NCI-H510A (cell line): ENCODE results near the gene TRAF3.
"Not testable (repeated sequence)": the region's sequence is repeated elsewhere in the genome, so short reads cannot be mapped to it uniquely, and the experiment has no call there.

Experiments used
- DNase-seq: peaks from one replicate; lab custom pipeline; 2025; lab: John Stamatoyannopoulos, UW

Gene TRAF3

DNA sequence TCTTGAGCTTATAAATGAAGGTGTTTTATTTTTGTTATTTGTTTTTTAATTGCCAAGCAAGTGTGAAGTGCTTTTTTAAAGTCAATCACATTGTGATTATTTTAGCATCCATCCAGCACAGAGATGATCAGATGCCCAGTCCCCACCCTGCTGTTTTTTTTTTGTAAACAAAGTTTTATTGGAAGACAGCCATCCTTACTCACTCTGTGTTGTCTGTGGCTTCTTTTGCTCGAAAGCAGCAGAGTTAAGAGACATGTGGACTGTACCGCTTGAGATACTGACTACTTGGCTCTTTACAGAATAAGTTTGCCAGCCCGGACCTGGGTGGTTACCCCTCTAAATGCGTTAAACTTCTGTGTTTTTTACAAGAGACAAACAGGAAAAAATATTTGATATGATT, 114.3 kb downstream of the TRAF3 start:
- DNase-seq: no peak

DNA sequence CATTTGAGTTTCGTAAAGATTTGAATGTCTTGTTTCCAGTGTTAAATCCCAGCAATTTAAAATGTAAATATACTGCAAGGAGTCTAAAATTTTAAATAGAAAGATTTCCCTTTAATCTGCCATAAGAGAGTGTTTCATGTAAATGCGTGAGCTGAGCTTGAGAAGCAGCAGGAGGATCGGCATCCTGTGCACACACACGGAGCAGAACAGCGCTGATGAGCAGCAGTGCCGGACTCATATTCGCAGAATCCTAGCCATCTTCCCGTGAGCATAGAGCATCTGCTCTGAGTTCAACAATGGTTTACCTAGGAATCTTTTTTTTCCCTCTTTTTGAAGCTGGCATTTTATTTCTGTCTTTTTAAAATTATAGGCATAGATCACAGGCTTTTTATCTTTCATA, 115.4 kb downstream of the TRAF3 start:
- no peak for DNase-seq

DNA sequence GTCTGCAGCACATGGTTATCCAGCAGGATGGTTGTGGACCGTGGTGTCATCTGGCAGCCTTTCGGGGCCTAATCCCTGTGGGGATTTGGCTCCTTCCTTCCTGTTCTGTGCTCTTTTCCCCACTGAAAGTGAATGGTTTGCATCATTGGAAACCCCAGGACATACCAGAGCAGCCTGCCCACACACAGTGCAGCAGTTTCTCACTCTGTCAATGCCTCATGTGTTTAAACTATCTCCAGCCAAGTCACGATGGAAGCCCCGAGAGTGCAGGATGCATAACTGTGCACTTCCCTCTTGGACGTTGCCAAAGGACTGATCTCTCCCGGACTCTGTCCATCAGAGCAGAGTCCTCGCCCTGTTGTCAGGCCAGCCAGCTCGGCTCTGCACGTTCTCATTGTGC, 116.2 kb downstream of the TRAF3 start:
- no peak for DNase-seq

DNA sequence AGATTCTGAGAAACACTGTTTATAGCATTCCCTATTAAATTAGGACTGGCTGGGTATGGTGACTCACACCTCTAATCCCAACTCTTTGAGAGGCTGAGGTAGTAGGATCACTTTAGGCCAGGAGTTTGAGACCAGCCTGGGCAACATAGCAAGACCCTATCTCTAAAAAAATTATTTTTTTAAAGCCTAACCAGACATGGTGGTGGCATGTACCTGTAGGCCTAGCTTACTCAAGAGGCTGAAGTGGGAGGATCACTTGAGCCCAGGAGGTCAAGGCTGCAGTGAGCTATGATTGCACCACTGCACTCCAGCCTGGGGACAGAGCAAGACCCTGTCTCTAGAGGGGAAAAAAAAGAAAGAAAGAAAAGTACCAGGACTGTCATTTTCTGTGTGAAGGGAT, 119.5 kb downstream of the TRAF3 start:
- not testable (repeated sequence) for DNase-seq

DNA sequence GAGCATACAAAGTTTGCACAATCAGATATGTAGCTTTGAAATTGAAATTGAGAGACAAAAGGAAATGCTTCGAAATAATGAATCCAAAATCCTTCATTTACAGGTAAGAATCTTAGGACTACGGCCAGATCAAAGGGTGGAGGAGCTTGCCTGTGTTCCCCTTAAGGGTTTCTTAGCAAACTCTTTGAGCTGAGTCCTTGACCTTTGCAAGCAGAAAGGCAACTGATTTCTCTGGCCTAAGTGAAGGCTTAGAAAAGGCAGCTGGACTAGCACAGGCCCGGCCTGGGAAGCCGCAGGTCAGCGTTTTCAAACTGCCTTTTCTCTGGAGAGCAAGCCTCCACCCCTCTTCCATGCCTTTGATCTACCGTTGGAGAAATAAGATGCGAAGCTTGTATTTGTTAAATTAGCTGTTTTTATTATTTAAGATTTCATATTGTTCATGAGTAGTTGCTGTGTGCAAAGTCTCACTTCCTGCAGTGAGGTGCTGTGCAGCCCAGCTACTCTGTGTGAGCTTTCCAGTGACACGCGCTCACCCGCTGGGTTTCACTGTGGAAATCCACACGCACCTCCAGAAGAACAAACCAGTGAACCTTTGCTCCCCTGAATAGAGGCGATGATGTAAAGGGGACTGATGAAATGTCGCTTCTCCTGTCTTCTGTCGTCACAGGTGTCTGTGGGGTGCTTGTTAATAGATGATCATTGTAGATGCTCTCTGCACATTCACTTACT, 120.2 kb downstream of the TRAF3 start:
- DNase-seq: no peak

DNA sequence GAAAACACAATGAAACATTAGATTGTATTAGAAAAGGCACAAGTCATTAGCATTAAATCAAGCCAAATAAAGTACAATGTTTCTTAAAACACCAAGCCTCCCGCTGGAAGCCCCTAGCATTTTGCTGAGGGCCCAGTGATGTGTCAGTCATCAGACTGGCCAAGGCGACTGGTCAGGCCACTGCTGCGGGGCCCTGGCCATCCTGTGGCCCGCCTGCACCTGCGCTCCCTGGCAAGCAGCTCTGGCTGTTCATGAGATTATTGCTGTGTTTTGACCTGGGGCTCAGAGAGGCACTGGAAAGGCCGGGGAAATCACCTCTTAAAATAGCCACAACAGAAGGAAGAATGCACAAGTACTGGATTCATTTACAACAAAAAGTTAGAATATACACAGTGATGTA, 121.0 kb downstream of the TRAF3 start:
- no peak for DNase-seq

DNA sequence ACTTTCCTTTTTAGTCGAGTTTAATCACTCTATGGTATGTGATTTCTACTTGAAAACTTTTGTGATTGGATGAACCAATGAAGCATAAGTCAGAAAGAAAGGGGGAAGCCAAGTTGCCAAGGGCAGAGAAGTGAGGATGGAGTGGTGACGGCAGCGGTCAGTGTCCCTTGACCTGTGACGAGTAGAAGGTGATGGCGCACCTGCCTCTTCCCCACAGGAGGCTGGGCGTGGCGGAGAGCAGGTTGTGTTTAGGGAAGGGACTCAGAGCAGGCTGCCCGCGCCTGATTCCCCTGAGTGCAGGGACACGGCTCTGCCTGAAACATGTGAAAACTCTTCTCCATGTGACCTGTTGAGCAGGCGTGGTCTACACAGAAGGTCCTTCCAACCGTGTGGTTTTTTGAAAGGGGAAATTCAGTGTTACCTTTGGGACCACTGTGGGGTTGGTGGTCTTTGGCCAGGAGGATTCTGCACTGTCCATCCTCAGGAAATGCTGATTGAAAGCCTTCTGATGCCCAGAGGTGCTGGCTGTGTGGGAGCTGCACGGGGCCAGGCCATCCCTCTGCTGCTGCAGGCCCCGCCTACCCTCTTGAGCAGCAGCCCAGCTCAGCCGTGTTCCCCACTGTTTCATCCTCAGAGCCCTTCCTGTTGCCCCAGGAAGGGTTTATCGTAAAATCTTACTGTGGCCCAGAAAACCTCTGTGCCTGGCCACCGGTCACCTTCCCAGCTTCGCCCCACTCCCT, 121.7 kb downstream of the TRAF3 start:
- DNase-seq: no peak

DNA sequence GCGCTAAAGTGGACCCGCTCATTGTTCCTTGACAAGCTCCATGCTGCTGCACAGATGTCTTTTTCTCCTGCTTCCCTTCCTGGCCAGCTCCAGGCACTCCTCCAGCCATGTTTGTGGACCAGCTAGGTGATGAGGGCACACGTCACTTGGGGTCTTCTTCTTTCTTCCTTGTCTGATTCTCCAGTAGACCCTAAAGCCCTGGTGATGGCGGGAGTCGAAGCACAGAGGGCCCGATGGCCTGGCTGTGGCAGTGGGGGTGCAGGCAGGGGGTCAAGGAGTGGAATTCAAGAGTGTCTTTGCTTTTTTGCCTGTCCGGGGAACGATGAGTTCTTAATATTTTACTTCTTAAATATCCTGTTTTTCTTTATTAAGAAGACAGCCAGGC, 122.3 kb downstream of the TRAF3 start:
- DNase-seq: no peak

DNA sequence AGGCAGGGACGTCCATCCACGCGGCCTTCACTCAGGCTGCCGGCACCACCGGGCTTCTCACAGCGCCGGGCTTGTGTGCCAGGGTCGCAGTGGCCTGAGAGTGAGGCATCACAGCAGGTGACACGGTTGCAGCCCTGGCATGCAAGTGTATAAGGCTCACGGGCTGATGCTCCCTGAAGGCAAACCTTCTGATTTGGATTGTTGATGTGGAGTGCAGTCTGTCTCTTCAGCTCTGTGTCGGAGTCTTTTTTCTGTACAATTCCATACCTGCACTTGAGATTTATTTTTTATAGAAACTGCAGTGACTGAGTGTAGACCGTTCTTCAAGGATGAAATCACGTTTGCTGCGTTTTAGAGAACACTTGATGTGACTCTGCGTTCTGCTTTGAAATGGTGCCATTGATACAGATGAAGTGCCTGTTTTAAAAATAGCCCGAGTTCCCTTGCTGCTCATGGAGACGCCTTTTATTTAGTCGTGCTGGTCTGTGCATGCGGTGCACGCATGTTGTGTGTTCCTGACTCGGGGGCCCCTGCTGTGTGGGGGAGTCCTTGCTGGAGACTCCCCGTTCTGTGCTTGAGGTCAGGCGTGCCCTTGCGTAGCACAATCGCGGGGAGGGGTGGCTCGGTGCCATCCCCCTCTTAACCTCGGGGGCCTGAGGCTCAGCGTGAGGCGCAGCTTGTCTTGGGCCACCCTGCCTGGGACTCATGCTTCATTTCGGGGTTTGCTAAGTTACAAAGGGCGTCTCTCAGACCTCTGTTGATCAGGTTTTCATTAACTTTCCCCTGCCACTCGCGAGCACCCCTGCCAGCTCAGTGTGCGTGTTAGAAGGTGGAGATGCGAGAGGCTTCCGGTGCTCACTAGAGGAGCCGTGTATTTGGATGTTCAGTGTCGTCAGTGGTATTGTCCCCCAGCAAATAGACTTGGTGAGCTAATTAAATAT, 123.7 kb downstream of the TRAF3 start:
- DNase-seq: no peak

DNA sequence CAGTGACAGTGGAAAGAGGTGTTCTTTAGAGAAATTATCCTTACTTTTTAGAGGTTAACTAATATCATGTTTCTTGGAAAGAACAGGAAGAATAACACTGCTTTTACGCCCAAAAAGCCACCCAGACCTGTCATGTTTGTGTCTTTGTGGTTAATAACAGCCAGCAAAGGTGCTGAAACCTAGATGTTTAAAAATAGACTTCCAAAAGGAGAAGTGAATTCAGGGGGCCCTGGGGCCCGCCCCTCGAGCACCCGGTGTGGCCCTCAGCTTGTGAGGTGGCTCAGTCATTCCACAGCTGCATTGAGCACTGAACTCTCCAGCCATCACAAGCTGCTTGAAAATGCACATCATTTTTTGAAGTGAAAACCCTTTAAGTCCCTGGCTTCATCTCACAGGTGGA, 124.4 kb downstream of the TRAF3 start:
- no peak for DNase-seq

DNA sequence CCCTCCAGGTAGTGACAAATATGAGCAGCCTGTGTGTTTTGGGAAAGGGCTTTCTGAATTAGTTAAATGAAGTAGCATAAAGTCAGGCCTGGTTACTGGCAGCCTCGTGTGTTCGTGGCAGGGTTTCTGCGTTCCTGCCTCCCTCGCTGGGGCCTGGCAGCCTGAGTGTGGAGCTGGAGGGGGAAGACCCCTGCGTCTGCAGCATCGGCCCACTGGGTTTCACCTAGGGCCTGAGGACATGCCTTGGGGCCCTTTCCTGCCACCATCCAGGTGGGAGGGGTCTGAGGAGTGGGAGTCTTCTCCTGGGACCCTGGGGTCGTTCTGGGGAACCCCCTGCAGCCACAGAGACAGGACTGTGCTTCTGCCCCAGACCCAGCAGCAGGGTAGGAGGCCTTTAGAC, 124.8 kb downstream of the TRAF3 start:
- DNase-seq: no peak

DNA sequence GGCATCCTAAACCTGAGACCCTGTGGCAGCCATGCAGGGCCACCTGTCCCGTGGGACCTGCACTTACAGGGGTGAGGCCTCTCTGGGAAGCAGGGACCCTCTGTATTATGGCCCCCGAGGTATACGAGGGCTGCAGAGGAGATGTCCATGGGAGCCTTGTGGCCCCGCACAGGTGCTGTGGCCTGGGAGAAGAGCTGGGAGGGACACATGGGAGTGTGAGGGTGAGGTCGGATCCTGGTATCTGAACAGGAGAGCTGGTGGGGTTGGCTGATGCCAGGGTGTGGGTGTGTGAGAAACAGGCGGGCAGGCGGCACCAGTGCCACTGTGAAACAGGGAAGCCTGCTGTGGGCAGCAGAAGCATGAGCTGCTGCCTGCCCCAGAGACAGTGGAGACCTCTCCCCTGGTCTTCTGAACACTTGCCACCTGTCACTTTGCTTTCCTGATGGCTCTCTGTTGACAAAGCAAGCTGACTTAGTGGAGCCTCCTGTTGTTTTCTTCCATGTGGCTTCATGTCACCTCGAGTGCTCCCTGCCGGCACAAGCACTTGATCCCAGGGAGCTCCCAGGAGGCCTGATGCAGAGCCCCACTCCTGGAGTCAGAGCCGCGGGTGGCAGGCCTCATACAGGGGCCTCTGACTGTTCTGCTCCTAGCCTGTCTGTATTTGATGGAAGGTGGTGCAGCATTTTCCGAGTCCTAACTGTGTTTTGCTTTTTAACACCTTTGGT, 125.4 kb downstream of the TRAF3 start:
- no peak for DNase-seq

DNA sequence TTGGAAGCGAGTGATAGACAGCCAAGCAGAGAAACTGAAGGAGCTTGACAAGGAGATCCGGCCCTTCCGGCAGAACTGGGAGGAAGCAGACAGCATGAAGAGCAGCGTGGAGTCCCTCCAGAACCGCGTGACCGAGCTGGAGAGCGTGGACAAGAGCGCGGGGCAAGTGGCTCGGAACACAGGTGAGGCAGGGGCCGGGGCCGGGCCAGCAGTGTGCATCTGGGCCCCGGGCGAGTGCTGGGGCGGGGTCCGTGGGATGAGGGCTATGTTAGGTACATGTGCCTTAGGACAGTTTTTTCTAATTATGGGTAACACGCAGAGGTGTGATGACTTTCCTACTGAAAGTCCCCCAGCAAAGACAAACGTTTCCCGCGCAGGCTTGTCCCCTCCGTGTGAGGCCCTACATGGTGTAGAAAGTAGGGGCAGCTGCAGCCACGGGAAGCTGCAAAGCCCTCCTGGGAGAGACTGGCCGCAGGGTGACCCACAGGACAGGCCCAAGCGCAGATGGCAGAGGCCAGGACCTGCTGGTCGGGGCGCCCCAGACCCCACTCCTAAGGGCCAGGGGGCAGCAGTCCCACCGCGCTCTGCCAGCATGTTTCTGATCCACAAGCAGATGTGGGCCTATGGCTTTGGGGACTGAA, 126.1 kb downstream of the TRAF3 start:
- no peak for DNase-seq

DNA sequence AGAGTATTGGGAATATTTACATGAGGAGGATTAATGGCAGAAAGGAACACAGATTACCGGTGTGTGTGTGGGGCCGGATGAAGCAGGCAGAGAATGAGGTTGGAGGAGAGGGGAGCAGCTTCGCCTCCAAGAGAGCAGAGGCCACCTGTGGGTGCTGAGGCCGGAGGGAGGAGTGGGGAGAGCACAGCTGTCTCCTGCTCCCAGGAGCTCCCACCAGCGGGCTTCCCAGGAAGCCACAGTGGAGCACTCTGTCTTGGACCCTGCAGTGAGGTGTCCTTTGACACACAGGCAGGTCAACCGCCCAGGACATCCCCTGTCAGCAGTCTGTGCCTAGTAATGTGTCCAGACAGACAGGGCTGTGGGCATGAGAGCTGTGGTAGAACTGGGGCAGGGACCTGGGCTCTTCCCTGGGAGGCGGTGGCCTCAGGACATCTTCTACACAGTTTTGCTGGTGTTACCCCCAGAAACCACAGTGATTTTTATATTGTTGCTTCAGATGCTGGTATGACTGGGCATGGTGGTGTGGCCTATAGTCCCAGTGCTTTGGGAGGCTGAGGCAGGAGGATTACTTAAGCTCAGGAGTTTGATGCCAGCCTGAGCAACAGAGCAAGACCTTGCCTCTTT, 126.8 kb downstream of the TRAF3 start:
- DNase-seq: no peak

DNA sequence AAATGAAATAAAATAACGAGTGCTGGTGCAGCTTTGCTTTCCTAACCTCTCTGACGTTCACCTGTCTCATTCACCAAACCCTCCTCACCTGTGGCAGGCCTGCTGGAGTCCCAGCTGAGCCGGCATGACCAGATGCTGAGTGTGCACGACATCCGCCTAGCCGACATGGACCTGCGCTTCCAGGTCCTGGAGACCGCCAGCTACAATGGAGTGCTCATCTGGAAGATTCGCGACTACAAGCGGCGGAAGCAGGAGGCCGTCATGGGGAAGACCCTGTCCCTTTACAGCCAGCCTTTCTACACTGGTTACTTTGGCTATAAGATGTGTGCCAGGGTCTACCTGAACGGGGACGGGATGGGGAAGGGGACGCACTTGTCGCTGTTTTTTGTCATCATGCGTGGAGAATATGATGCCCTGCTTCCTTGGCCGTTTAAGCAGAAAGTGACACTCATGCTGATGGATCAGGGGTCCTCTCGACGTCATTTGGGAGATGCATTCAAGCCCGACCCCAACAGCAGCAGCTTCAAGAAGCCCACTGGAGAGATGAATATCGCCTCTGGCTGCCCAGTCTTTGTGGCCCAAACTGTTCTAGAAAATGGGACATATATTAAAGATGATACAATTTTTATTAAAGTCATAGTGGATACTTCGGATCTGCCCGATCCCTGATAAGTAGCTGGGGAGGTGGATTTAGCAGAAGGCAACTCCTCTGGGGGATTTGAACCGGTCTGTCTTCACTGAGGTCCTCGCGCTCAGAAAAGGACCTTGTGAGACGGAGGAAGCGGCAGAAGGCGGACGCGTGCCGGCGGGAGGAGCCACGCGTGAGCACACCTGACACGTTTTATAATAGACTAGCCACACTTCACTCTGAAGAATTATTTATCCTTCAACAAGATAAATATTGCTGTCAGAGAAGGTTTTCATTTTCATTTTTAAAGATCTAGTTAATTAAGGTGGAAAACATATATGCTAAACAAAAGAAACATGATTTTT, 128.2 kb downstream of the TRAF3 start:
- DNase-seq: no peak

DNA sequence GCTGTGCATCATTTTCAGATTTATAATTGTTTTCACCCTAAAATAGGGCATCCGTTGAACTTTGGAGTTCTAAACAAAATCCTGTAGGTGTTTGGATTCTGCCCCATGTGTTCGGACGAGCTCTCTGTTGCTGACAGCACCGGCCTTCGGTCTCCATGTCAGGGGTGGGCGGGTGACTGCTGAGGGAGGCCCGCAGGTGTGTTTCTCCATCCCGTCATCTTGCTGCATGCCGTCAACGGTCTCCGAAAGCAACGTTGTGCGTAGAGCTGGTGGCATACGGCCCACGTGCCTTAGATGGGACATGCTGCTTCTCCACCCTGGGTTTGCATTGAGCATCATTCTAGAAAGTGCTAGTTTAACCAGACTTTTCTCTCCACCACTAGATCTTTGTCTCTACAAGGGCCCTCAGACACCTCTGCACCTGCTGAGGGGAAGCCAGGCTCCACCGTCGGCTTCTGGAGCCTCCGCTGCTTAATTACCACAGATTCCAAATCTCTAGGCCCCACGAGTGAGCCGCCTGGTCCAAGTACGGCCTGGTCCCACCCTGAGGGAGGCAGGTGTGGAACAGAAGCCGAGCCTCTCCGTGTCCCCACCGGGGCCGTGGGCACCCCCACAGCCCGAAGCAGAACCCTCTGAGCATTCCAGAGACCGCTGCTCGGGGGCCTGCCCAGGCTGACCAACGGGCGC, 129.5 kb downstream of the TRAF3 start:
- DNase-seq: no peak

DNA sequence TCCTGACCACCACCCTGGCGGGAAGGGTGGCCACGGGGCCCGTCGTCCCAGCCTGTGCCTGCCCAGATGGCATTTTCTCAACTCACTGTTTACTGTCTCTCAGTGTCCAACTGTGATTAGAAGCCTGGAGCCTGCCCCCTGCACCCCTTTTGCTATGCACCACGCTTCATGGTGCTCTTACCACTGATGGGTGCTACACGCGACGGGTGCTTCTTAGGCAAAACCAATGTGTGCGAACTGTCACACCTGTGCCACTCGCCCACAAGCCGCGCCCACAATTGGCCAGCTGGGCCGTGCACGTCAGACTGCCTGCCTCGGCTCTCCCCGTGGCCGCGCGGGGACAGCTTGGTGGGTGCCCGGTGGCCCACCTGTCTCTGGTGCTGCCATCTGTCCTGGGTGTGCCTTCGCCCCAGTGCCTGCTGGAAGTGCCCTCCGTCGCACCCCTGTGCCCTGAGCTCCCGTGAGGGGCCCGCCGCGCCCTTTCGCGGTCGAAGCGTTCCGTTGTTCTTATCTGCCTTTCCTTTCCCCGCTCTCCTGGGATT, 130.1 kb downstream of the TRAF3 start:
- DNase-seq: no peak

DNA sequence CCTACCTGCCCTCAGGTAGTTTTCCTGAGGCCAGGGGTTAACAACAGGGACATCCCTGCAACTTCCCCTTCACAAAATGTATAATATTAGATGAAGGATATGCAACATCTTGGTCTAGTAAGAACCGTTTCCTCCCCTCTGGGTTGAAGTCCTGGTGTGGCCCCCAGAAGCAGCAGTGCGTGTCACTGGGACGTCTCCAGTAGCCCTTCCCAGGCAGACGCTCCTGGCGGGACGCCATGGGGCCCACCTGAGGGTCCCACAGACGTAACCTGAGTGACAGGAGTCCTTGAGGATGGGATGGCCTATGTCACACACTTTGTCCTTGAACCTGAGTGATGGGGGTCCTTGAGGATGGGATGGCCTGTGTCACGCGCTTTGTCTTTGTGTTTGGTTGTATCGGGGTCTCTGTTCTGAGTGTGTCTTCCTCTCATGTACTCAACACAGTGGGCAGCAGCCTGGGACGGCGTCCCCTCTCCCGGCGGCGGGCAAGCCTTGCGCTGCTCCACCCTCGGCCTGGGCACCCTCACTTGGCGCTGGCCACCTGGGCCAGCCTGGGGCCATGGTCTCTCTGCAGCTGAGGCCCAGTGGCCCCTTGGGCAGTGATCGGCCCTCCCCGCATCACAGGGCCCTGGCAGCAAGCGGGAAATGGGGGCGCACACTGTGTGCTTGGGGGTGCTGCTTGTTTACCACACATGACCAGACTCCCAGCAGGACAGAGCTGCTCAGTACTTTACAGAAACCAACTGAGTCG, 130.9 kb downstream of the TRAF3 start:
- DNase-seq: no peak
